Peyer's patch (tissue), 4 donors: ENCODE measurements around the gene ACTMAP.

ENCODE experiments used
- CTCF ChIP-seq, 6 experiments: fragments of 450-650 bp in 4 of 6; fragments of 200-600 bp in 2 of 6; sonication (generic) in 1 of 6; IDR thresholded peaks; one replicate each; pipeline ENCODE4 v1.5.1; 2017 to 2019; ENCODE audit warnings: antibody characterized with exemption in 6 of 6, mild to moderate bottlenecking in 3 of 6, moderate library complexity in 1 of 6
- POLR2A ChIP-seq, 2 donors: fragments of 450-650 bp; IDR thresholded peaks; one replicate each; pipeline ENCODE4 v1.5.1; 2017; ENCODE audit warnings: antibody characterized with exemption in 2 of 2, mild to moderate bottlenecking in 2 of 2, moderate library complexity in 2 of 2

GRCh38 chr19:40733149-40733548, 17.1 kb downstream of the ACTMAP start:
- no peak for TF ChIP-seq POLR2A (IDR thresholded peaks at IDR 0.05)
- no peak for TF ChIP-seq CTCF (IDR thresholded peaks at IDR 0.05)
